Type B pancreatic cell (in vitro differentiated cells): ENCODE data around the gene PAN3. TPM values are rescaled to one million over a fixed set of nuclear protein-coding genes. Genes with fewer than 3 reads are reported as not detected.

Source experiments
- DNase-seq: peaks from one replicate; pipeline ENCODE4 v3.0.0; 2021; ENCODE audit warnings: mixed read lengths; ENCODE audit not compliant: unreplicated experiment; ENCODE audit errors: extremely low spot score
- H3K27ac Mint-ChIP-seq: 2 replicates; pipeline ENCODE4 v1.8.0; 2021; ENCODE audit warnings: mild to moderate bottlenecking, mixed read lengths
- H3K27me3 Mint-ChIP-seq: 2 replicates; pipeline ENCODE4 v1.8.0; 2021; ENCODE audit warnings: mixed read lengths
- H3K36me3 Mint-ChIP-seq: 2 replicates; pipeline ENCODE4 v1.8.0; 2021; ENCODE audit warnings: mixed read lengths
- H3K4me1 Mint-ChIP-seq: one replicate; pipeline ENCODE4 v1.8.0; 2021; ENCODE audit warnings: mixed read lengths; ENCODE audit not compliant: unreplicated experiment
- H3K4me3 Mint-ChIP-seq: 2 replicates; pipeline ENCODE4 v1.8.0; 2021; ENCODE audit warnings: mild to moderate bottlenecking, mixed read lengths
- H3K9me3 Mint-ChIP-seq: 2 replicates; pipeline ENCODE4 v1.8.0; 2021; ENCODE audit warnings: mixed read lengths
- CTCF ChIP-seq: fragments of 200-600 bp; sonication (generic); conservative IDR thresholded peaks from 2 replicates; pipeline ENCODE4 v1.5.0; 2021; ENCODE audit warnings: antibody characterized with exemption, mild to moderate bottlenecking
- total RNA-seq: library from RNA; stranded (reverse); gene quantifications from 2 replicates; pipeline ENCODE4 v1.2.1, GENCODE V29; 2021; ENCODE audit warnings: low replicate concordance

Gene PAN3
- total RNA-seq, 1 donor from 2014 or later, result 37.4 TPM

- TF ChIP-seq CTCF, result no peak
- Mint-ChIP-seq H3K27ac (no peak overlapping the region), H3K27me3 (no peaks in the 10 kb centered on the region), H3K4me3 (no peak overlapping the region), H3K9me3 (no peaks in the 10 kb centered on the region), H3K36me3 (peaks cover 11% of the 10 kb centered on the region), H3K4me1 (no peaks in the 10 kb centered on the region)
- DNase-seq, result no peak
Measured at GRCh38 chr13:28229522-28230411, 91.4 kb downstream of the PAN3 start.

DNA sequence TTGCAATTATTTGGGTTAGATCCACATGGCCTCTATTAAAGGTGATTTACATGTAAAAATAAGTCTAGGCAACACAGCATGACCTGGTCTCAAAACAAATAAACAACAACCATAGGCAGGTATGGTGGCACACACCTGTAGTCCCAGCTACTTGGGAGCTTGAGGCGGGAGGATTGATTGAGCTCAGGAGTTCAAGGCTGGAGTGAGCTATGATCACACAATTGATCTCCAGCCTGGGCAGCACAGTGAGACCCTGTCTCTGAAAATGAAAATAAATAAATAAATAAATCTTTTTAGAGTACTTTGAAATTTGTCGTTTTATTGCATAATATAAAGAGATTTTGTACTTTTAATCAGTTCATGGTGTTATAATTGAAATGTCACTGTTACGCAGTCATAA, 93.3 kb downstream of the PAN3 start:
- no peak overlapping the region for H3K27ac Mint-ChIP-seq
- no peak for TF ChIP-seq CTCF
- peaks cover 15% of the 10 kb centered on the region for H3K36me3 Mint-ChIP-seq
- no peaks in the 10 kb centered on the region for H3K27me3 Mint-ChIP-seq
- no peaks in the 10 kb centered on the region for H3K4me1 Mint-ChIP-seq
- DNase-seq, result no peak
- no peaks in the 10 kb centered on the region for H3K9me3 Mint-ChIP-seq
- H3K4me3 Mint-ChIP-seq, result no peak overlapping the region

GRCh38 chr13:28237944-28238343, 99.6 kb downstream of the PAN3 start:
- no peak overlapping the region for H3K27ac Mint-ChIP-seq
- H3K36me3 Mint-ChIP-seq, result peaks cover 19% of the 10 kb centered on the region
- no peaks in the 10 kb centered on the region for H3K27me3 Mint-ChIP-seq
- no peak overlapping the region for H3K4me3 Mint-ChIP-seq
- H3K4me1 Mint-ChIP-seq, result peaks cover 7% of the 10 kb centered on the region
- DNase-seq, result no peak
- no peak for TF ChIP-seq CTCF
- no peaks in the 10 kb centered on the region for H3K9me3 Mint-ChIP-seq

DNA sequence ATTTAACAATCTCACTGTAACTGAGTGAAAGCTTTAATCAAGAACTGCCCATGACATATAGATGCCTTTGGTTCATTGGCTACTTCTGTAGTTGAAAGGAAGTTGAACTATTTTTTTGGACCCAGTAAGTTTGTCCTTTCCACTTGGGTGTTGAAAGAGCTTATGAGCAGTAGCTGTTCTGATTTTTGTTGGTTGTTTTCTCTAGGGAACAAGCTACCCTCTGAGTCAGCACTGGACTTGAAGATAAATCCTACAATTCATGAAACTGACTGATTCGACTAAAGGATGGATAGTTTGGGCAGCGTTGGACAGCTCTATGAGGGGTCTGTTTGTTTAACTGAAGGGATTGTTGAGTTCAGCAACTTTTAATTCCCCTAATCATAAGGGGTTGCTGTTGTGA, 101.0 kb downstream of the PAN3 start:
- Mint-ChIP-seq H3K4me3 (no peak overlapping the region), H3K27ac (peak overlapping the region; percentile 36), H3K36me3 (peaks cover 23% of the 10 kb centered on the region), H3K27me3 (no peaks in the 10 kb centered on the region), H3K9me3 (no peaks in the 10 kb centered on the region), H3K4me1 (peaks cover 7% of the 10 kb centered on the region)
- TF ChIP-seq CTCF, result no peak
- DNase-seq, result no peak

DNA sequence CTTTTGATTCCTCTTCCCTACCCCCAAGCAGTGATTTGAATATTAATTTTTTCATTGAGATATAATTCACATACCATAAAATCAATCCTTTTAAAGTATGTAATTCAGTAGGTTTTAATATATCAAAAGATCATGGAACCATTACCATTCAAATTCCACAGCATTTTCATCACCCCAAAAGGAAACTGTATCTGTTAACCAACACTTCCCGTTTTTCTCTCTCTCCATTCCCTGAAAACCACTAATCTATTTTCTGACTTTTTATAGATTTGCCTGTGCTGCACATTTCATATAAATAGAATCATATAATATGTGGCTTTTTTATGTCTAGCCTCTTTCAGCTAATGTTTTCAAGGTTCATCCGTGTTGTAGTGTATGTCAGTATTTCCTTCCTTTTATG, 107.1 kb downstream of the PAN3 start:
- Mint-ChIP-seq H3K27me3 (no peaks in the 10 kb centered on the region), H3K27ac (no peak overlapping the region), H3K36me3 (peaks cover 40% of the 10 kb centered on the region), H3K9me3 (no peaks in the 10 kb centered on the region), H3K4me1 (no peaks in the 10 kb centered on the region), H3K4me3 (no peak overlapping the region)
- TF ChIP-seq CTCF, result no peak
- no peak for DNase-seq
